Fibroblast of peridontal ligament (primary cell): ENCODE data around the gene BMPR2.
A peak's percentile ranks its signal among the peaks of the same experiment; 100 is the strongest.
"Not testable (repeated sequence)": the region's sequence is repeated elsewhere in the genome, so short reads cannot be mapped to it uniquely, and the experiment has no call there.

Source experiments
- DNase-seq: peaks from one replicate; pipeline ENCODE4 v3.0.0-alpha.2; 2010; ENCODE audit errors: extremely low read depth

Gene BMPR2

DNA sequence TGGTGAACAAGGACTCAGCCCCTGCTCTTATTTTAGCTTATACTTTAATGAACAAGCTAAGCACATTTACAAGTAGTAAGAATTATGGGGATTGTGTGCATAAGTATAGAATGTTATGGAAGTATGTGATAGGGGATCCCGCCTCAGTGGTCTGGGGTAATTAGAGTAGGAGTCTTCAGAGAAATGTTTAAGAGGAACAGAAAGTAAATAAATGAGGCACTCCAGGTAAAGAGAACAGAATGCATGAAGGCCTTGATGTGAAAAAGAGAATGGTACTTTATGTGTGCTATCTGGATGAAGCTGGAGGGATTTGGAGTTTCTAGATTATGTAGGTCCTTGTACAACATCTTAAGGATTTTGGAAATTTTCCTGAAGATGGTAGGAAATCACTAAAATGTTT is 76.6 kb downstream of the BMPR2 start:
- DNase-seq = no peak

DNA sequence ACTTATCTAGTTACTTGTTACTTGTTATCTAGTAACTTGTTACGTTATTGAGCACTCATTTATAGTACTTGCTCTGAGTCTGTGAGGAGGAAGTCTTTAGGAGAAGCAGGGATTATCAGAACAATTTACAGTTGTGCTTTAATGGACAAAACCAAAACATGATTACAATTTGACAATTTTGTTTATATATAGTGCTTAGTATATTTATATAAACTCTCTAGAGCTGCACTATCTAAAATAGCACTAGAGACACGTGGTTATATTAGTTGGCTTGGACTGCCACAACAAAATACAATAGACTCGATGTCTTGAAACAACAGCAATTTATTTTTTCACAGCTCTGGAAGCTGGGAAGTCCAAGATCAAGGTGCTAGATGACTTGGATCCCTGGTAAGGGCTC is 78.4 kb downstream of the BMPR2 start:
- no peak for DNase-seq

DNA sequence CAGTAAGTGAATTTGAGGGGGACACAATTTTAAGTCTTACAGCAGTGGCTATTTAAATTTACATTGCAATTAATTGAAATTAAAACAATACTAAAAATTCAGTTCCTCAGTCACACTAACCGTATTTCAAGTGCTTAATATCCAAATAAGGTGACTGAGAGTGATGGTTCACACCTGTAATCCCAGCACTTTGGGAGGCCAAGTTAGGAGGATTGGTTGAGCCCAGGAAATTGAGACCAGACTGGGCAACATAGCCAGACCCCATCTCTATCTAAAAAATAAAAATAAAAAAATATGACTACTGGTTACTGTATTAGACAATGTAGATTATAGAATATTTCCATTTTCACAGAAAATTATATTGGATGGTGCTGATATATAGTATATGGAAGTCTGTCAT is 79.0 kb downstream of the BMPR2 start:
- no peak for DNase-seq

DNA sequence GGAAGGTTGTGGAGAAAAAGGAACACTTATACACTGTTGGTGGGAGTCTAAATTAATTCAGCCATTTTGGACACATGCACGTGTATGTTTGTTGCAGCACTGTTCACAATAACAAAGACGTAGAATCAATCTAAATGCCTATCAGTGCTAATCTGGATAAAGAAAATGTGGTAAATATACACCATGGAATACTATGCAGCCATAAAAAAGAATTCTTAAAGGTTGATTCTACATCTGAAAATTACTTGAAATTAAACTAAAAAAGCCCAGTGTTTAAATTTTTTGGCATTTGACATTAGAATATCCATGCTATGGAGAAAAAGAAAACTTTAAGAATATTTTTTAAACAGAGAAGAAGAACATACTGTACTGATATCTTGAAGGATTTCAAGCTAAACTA is 84.0 kb downstream of the BMPR2 start:
- no peak for DNase-seq

DNA sequence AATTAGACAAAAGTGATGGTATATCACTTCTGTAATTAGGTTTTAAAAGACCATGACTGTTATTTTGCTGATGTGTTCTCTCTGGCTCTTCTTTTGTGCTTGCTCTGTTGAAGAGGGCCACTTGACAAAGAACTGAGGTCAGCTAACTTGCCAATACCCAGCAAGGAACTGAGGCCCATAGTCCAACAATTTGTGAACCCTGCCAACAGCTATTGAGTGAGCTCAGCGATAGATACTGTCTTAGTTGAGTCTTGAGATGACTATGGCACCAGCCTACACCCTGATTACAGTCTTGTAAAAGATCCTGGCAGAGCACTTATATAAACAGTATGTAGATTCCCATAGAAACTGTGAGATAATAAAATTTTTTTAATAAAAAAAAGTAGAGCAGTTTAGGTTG is 103.0 kb downstream of the BMPR2 start:
- DNase-seq = no peak

DNA sequence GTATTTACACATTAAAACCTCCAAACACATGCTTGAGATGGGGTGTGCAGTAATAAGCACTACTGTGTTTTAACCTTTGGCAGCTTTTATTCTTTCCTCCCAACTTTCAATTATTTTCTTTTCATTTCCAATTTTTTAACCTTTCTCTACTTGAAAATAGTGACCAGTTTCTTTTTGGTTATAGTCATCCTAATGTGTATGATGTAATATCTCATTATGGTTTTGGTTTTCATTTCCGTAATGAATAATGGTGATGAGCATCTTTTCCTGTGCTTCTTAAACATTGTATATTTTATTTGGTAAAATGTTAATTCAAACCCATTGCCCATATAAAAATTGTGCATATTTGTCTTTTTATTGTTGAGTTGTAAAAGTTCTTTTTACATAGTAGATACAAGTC is 103.5 kb downstream of the BMPR2 start:
- DNase-seq = peak; percentile 13

DNA sequence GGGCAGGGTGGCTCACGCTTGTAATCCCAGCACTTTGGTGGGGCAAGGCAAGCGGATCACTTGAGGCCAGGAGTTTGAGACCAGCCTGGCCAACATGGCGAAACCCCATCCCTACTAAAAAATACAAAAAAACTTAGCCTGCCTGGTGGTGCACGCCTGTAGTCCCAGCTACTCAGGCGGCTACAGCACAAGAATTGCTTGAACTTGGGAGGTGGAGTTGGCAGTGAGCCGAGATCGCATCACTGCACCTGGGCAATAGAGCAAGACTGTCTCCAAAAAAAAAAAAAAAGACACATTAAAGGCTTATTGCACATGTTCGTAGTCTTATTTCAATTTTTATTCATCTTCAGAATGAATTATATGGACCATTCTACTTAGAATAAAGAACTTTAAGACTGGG is 110.2 kb downstream of the BMPR2 start:
- no peak for DNase-seq

DNA sequence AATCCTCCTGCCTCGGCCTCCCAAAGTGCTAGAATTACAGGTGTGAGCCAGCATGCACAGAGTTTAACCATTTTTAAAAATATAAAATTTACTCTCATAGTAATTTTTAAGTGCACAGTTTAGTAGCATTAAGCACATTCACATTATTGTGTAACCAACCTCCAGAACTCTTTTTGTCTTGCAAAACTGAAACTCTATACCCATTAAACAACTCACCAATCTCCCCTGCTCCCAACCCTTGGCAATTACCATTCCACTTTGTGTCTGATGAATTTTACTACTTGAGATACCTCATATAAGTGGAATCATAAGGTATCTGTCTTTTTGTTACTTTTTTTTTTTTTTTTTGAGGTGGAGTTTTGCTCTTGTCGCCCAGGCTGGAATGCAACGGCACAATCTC is 112.5 kb downstream of the BMPR2 start:
- peak; percentile 23 for DNase-seq

DNA sequence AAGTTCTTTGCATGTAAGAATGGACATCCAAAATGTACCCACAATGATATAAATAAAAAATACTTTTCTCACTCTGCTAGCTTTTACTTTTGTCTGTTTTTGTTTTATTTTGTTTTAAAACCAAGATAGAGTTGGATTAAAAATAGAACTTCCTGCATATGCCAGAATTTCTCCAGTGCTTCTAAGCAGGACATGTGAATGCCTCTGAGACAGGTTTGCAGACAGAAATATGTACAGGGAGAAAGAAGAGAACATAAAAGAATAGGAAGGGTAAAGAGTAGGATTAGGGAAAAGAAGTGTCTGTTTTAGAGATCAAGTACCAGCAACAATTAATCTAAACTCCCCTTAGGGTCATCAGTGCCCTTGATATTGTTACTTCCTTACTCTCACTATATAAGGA is 114.4 kb downstream of the BMPR2 start:
- no peak for DNase-seq

DNA sequence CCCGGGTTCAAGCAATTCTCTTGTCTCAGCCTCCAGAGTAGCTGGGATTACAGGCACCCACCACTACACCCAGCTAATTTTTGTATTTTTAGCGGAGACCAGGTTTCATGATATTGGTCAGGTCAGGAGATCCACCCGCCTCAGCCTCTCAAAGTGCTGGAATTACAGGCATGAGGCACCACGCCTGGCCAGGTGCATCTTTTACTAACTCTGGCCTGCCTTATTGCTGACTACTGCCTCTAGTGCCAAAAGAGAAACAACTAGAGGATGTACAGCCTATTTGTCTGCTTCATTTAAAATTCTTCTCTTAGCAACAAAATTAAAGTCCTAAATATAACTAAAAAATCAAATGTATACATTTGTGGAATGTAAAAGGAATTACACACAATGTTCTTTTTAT is 115.4 kb downstream of the BMPR2 start:
- no peak for DNase-seq

DNA sequence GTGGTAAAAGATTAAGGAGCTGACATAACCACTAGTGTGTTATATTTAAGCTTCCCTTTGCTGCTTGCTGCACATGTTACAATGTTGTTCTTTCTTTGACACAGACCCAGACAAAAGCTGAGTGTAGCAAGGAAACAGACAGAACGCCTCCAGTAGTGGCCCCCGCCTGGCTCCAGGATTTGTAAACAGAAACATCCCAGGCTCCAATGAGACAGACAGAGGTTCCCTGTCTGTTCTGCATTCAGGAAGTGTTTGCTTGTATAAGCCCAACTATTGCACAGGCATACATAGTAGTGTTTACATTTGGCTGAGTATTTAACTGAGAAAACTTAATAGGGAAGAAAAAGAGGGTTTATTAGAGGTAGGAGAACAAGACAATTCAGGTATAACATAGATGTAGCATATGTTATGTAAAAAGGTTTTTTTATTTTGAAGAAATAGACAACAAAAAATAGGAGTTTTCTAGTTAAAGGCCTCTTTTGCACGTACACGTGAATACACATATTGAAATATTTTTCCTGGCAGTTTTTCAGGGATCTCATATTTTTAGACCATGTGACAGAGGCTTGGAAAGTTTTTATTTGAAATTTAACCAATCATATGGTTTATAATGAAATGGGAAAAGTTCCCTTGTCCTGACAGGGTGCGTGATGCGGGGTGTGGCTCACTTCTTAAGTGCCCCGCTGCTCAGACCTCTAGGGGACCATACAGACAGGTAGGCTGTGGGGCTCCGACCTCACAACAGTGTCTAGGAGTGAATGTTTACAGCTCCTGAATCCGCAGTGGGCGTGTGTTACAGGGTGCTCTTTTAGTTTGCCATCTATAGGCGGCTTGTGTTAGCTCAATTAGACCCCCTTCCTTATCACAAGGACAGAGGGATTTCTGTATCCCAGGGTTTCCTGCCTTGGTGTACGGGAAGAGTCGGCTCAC is 118.4 kb downstream of the BMPR2 start:
- peak; percentile 67 for DNase-seq

DNA sequence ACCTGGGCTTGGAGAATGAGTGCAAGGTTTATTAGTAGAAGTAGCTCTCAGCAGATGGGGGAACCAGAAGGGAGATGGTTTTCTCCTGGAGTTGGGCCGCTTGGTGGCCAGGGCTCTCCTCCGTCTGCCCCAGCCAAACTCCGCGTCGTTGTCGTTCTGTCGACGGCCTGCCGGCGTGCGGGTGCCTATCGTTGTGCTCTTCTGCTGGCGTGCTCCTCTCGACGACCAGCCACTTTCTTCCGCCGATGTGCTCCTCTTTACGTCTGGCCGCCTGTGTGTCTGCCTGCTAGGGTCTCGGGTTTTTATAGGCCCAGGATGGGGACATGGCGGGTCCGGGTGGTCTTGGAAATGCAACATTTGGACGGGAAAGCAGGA is 119.1 kb downstream of the BMPR2 start:
- DNase-seq = no peak

DNA sequence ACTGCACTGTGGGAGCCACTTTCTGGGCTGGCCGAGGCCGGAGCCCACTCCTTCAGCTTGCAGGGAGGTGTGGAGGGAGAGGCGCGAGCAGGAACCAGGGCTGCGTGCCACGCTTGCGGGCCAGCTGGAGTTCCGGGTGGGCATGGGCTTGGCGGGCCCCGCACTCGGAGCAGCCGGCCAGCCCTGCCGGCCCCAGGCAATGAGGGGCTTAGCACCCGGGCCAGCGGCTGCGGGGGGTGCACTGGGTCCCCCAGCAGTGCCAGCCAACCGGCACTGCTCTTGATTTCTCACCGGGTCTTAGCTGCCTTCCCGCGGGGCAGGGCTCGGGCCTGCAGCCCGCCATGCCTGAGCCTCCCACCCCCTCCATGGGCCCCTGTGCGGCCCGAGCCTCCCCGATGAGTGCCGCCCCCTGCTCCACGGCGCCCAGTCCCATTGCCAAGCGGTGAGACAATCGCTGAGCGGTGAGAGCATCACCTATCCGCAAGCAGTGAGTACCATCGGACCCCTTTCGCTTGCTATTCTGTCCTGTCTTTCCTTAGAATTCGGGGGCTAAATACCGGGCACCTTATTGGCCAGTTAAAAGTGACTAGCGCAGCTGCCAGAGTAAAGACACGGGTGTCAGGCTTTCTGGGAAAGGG is 120.8 kb downstream of the BMPR2 start:
- DNase-seq = not testable (repeated sequence)

DNA sequence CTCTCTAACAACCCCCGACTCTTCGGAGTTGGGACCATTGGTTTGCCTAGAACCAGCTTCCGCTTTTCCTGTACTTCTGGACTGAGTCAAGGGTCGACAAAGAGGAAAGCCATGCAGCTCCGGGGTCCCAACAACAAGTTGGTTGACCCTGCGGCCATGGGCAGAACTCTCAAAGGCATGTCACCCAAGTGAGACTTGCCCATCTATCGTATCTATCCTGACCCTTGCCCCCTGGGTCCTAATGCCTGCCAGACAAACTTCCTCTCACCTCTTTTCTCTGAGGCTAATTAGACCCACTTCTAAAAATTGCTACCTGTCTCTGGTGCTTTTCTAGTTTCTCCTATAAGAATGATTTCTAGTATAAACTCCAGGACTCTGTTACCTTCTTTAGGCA is 121.3 kb downstream of the BMPR2 start:
- not testable (repeated sequence) for DNase-seq

DNA sequence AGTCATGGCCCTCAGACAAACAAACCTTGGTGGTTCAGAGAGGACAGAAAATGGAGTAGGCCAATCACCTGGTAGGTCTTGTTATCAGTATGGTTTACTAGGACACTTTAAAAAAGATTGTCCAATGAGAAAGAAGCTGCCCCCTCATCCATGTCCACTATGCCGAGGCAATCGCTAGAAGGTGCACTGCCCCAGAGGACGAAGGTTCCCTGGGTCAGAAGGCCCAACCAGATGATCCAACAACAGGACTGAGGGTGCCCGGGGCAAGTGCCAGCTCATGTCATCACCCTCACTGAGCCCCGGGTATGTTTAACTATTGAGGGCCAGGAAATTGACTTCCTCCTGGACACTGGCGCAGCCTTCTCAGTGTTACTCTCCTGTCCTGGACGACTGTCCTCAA is 123.7 kb downstream of the BMPR2 start:
- DNase-seq = not testable (repeated sequence)

DNA sequence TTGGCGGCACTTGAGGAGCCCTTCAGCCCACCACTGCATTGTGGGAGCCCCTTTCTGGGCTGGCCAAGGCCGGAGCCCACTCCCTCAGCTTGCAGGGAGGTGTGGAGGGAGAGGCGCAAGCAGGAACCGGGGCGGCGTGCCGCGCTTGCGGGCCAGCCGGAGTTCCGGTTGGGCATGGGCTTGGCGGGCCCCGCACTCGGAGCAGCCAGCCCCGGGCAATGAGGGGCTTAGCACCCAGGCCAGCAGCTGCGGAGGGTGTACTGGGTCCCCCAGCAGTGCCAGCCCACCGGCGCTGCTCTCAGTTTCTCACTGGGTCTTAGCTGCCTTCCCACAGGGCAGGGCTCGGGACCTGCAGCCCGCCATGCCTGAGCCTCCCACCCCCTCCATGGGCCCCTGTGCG is 127.1 kb downstream of the BMPR2 start:
- not testable (repeated sequence) for DNase-seq

DNA sequence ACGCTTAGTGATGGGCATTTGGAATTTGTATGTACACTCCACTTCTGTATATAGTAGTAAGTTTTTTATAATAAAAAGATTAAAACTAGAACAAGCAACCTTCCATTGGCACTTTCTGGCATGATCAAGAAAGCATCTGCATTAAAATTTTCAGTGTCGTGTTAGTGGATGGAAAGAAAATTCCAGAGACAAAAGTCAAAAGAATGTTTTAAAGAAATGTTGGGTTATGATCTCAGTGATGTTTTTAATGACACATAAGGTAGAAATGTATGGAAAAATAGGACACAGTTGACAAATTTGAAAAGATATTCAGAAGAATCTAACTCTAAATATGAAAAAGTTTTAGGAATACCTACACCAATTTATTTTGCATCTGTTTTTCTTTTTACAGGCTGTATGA is 132.6 kb downstream of the BMPR2 start:
- DNase-seq = peak; percentile 29

DNA sequence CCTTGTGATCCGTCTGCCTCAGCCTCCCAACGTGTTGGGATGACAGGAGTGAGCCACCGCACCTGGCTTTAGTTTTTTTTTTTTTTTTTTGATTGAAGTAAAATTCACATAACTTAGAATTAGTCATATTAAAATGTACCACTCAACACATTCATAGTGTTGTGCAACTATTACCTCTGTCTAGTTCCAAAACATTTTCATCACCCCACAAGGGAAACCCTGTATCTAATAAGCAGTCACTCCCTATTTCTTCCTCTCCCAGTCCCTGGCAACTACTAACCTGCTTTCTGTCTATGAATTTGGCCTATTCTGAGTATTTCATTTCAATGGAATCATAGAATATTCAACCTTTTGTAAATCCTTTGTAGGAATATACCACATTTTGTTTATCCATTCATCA is 134.8 kb downstream of the BMPR2 start:
- no peak for DNase-seq

DNA sequence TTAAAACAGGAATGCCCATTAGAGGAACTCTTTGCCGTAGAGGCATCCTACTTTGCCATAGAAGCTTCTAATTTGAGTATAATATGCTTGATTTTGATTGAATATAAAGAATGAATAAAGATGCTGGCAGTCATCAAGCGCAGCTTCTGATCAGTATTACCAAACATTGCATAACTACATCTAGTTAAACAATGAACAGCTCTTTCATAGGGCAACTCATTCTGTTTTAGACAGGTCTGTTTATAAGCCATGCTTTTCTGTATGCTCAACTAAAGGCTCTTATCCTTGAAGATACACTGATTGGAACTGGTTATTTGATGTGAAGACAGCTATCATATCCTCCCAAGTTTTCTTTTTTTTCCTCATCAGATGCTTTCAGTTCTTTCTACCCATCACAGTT is 136.0 kb downstream of the BMPR2 start:
- no peak for DNase-seq

DNA sequence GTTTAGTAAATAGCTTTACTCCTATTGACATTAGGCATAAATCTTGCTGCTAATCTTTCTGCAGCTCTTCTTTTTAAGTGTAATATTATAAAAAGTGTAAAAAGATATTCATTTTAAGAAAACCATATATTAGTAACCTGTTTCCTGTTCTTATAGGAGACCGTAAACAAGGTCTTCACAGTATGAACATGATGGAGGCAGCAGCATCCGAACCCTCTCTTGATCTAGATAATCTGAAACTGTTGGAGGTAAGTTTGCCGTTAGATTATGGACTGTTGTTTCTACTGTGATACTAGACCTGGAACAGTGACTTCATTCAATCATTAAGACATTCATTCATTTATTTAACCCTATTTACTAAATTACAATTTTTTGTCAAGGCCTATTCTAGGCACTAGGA is 138.6 kb downstream of the BMPR2 start:
- DNase-seq = no peak

DNA sequence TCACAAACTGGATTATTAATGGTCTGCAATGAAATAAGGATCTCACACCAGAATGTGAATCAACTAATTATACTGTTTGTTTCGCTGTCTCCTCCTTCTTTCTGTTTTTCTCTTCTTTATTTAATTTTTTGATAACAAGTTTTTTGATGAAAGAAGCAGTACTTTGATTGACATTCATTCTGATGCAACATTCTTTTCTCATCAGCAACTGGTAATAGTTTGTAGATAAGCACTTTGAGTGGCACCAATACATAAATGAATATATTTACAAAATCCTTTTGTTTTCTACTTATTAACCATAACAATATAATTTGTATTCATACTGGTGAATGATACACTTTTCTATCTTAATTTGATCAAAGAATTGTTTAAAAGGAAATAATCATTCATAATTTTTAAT is 143.3 kb downstream of the BMPR2 start:
- DNase-seq = no peak

DNA sequence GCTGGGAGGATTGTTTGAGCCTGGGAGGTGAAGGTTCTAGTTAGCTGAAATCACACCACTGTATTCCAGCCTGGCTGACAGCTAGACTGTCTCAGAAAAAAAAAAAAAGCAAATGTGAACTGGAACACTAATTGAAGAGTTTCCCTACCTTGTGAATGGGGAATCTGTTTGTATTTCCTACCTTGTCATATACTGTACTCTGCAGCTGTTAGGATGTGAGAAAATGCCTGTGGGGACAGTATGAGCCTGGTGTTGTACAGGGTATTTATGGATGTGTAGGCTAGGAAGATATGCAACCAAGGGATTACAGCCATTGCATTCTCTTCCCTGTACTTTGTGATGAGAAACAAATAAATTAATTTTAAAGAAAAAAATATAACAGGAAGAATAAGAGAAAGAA is 145.3 kb downstream of the BMPR2 start:
- DNase-seq = no peak

DNA sequence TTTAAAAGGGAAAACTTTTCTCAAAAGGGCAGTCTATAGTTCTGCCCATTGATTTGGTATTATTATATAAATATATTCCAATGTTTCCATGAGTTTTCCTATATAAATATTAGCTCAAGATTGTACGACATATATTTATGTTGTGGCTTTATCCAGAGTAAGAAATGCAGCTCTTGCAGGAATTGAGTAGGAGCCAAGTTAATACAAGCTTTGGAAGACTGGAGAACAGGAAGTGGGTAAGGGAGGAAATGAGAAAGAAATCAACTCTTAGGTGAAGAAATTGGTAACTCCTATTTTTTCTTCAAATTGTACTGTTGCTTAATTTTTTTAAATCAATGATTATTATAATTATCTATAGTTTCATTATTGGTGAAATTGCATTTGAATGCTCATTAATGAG is 153.3 kb downstream of the BMPR2 start:
- DNase-seq = peak; percentile 68

DNA sequence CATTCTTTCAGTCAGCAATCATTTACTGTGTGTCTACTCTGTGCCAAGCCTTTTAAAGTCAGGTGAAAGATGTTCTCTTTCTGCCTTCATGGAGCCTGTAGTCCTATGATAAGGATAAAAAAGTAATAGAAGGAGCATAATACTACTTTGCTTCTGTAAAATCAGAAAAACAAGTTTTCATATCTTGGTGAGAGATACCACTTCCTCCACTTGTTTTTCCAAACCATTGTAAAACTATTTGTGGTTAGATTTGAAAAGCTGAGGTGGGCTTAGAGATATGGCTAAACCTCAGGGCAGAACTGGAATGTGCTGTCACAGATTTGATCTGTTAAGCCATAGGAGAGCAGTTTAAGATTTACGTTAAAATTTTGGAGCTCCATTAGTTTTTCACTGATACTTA is 153.9 kb downstream of the BMPR2 start:
- no peak for DNase-seq
